ENCODE data around the gene EPOP. TPM values are rescaled to one million over a fixed set of nuclear protein-coding genes. Genes with fewer than 3 reads are reported as not detected.

Gene EPOP
- total and polyA plus RNA-seq, 4 donors, result 0.32 to 1.9 (median 1.1) TPM

DNA sequence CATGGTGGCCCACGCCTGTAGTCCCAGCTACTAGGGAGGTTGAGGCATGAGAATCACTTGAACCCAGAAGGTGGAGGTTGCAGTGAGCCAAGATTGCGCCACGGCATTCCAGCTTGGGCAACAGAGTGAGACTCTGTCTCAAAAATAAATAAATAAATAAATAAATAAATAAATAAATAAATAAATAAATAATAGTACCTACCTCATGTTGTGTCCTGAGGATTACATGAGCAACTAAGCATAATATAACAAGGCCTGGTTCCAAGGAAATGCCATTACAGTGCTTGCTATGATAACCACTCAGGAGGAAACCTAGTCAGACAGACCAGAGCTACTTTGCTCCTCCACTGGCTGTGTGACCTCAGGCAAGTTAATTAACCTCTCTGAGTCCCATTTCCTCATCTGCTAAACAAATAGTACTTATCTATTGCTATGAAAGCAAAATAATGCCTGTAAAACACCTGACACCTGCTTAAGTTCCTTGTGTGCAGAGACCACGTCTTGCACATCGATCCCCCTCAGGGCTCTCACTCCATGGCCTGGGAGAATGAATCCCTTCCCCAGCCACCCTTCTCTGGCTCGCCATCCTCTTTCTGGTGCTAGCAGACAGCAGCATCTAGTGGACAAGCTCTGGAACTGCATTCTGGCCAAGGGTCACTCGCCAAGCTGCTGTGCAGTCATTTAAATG is 7.5 kb downstream of the EPOP start:
- Histone ChIP-seq H3K36me3 (ENCODE audit: control insufficient read depth in 4 of 4, insufficient read depth in 3 of 4, low read depth in 1 of 4, low read length in 3 of 4) (no peaks in the 10 kb centered on the region), H3K27ac (ENCODE audit: low read depth in 1 of 2, low read length in 2 of 2) (no peak overlapping the region), H3K27me3 (ENCODE audit: control insufficient read depth in 4 of 4, insufficient read depth in 4 of 4, low read length in 3 of 4) (peaks cover 0 to 5% (median 0%) of the 10 kb centered on the region in 4 donors), H3K9me3 (ENCODE audit: control insufficient read depth in 4 of 4, low read length in 3 of 4) (no peaks in the 10 kb centered on the region), H3K9ac (ENCODE audit: low read depth in 1 of 2, low read length in 2 of 2) (no peak overlapping the region), H3K4me1 (ENCODE audit: control insufficient read depth in 4 of 4, insufficient read depth in 4 of 4, low read length in 3 of 4) (no peaks in the 10 kb centered on the region), H3K4me3 (ENCODE audit: low read depth in 1 of 3, low read length in 3 of 3) (no peak overlapping the region)
- 33% methylated on average over 7 of the region's 7 CpGs for WGBS
- peak; percentile 57 for DNase-seq (ENCODE audit: low spot score)
- TF ChIP-seq, protein P1, sequence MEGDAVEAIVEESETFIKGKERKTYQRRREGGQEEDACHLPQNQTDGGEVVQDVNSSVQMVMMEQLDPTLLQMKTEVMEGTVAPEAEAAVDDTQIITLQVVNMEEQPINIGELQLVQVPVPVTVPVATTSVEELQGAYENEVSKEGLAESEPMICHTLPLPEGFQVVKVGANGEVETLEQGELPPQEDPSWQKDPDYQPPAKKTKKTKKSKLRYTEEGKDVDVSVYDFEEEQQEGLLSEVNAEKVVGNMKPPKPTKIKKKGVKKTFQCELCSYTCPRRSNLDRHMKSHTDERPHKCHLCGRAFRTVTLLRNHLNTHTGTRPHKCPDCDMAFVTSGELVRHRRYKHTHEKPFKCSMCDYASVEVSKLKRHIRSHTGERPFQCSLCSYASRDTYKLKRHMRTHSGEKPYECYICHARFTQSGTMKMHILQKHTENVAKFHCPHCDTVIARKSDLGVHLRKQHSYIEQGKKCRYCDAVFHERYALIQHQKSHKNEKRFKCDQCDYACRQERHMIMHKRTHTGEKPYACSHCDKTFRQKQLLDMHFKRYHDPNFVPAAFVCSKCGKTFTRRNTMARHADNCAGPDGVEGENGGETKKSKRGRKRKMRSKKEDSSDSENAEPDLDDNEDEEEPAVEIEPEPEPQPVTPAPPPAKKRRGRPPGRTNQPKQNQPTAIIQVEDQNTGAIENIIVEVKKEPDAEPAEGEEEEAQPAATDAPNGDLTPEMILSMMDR (IDR thresholded peaks at IDR 0.05; ENCODE audit: low read depth, low read length, missing input control), result peak; percentile 100
- TF ChIP-seq NR2F2 (IDR thresholded peaks at IDR 0.05), result peak; percentile 11
- TF ChIP-seq TAF1 (conservative IDR thresholded peaks at IDR 0.05), result no peak
- TF ChIP-seq HNF4G (IDR thresholded peaks at IDR 0.05), result peak; percentile 35
- TF ChIP-seq FOXA1 (IDR thresholded peaks at IDR 0.05), result peak; percentile 60
- TF ChIP-seq, protein P2, sequence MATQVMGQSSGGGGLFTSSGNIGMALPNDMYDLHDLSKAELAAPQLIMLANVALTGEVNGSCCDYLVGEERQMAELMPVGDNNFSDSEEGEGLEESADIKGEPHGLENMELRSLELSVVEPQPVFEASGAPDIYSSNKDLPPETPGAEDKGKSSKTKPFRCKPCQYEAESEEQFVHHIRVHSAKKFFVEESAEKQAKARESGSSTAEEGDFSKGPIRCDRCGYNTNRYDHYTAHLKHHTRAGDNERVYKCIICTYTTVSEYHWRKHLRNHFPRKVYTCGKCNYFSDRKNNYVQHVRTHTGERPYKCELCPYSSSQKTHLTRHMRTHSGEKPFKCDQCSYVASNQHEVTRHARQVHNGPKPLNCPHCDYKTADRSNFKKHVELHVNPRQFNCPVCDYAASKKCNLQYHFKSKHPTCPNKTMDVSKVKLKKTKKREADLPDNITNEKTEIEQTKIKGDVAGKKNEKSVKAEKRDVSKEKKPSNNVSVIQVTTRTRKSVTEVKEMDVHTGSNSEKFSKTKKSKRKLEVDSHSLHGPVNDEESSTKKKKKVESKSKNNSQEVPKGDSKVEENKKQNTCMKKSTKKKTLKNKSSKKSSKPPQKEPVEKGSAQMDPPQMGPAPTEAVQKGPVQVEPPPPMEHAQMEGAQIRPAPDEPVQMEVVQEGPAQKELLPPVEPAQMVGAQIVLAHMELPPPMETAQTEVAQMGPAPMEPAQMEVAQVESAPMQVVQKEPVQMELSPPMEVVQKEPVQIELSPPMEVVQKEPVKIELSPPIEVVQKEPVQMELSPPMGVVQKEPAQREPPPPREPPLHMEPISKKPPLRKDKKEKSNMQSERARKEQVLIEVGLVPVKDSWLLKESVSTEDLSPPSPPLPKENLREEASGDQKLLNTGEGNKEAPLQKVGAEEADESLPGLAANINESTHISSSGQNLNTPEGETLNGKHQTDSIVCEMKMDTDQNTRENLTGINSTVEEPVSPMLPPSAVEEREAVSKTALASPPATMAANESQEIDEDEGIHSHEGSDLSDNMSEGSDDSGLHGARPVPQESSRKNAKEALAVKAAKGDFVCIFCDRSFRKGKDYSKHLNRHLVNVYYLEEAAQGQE (IDR thresholded peaks at IDR 0.05), result no peak
- TF ChIP-seq, protein P3, sequence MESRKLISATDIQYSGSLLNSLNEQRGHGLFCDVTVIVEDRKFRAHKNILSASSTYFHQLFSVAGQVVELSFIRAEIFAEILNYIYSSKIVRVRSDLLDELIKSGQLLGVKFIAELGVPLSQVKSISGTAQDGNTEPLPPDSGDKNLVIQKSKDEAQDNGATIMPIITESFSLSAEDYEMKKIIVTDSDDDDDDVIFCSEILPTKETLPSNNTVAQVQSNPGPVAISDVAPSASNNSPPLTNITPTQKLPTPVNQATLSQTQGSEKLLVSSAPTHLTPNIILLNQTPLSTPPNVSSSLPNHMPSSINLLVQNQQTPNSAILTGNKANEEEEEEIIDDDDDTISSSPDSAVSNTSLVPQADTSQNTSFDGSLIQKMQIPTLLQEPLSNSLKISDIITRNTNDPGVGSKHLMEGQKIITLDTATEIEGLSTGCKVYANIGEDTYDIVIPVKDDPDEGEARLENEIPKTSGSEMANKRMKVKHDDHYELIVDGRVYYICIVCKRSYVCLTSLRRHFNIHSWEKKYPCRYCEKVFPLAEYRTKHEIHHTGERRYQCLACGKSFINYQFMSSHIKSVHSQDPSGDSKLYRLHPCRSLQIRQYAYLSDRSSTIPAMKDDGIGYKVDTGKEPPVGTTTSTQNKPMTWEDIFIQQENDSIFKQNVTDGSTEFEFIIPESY (IDR thresholded peaks at IDR 0.05), result no peak
- no peak for TF ChIP-seq GABPA (IDR thresholded peaks at IDR 0.05 in 1 of 2, conservative IDR thresholded peaks at IDR 0.05 in 1 of 2)
- TF ChIP-seq, protein P4, sequence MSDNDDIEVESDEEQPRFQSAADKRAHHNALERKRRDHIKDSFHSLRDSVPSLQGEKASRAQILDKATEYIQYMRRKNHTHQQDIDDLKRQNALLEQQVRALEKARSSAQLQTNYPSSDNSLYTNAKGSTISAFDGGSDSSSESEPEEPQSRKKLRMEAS (IDR thresholded peaks at IDR 0.05), result no peak
- no peak for TF ChIP-seq YY1 (IDR thresholded peaks at IDR 0.05)
- peak; percentile 100 for TF ChIP-seq RAD21 (IDR thresholded peaks at IDR 0.05)
- peak; percentile 45 to 58 for TF ChIP-seq HNF4A (conservative IDR thresholded peaks at IDR 0.05)
- TF ChIP-seq RXRA (IDR thresholded peaks at IDR 0.05), result peak in 1 of 2 donors; percentile 13

DNA sequence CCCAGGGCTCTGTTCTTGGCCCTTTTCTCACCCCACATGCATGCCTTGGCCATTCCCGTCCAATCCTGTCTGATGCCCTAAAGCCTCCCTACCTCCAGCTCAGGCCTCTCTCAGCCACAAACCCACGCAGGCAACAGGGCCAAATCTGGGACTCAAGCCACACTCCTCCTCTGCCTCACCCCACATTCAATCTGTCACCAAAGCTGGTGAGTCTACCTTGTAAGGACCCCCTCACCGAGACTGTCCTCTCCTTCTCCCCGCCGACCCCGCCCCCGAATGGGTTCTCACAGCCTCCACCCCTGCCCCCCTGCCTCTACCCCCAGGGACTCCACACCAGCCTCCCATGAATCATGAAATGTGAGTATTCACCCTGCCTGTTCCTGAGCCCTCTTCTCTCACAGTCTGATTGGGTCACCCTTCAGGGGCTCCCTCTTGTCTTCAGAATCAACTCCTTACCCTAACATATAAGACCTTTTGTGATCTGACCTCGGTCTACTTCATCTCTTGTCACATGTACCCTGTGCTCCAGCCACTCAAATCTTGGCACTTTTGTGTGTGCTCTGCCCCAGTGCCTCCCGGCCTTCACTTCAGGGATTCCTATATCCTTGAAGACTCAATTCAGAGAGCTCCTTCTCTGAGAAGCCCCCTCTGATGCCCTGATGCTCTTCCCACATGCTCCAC is 10.7 kb downstream of the EPOP start:
- H3K9ac ChIP-seq (ENCODE audit: low read depth in 1 of 2, low read length in 2 of 2), result no peak overlapping the region
- H3K36me3 ChIP-seq (ENCODE audit: control insufficient read depth in 4 of 4, insufficient read depth in 3 of 4, low read depth in 1 of 4, low read length in 3 of 4), result no peaks in the 10 kb centered on the region
- DNase-seq (ENCODE audit: low spot score), result no peak
- no peak overlapping the region for H3K4me3 ChIP-seq (ENCODE audit: low read depth in 1 of 3, low read length in 3 of 3)
- no peaks in the 10 kb centered on the region for H3K4me1 ChIP-seq (ENCODE audit: control insufficient read depth in 4 of 4, insufficient read depth in 4 of 4, low read length in 3 of 4)
- H3K27ac ChIP-seq (ENCODE audit: low read depth in 1 of 2, low read length in 2 of 2), result no peak overlapping the region
- 90% methylated on average over 9 of the region's 9 CpGs for WGBS
- peaks cover 0 to 1% (median 0%) of the 10 kb centered on the region in 4 donors for H3K27me3 ChIP-seq (ENCODE audit: control insufficient read depth in 4 of 4, insufficient read depth in 4 of 4, low read length in 3 of 4)
- no peaks in the 10 kb centered on the region for H3K9me3 ChIP-seq (ENCODE audit: control insufficient read depth in 4 of 4, low read length in 3 of 4)
- no peak for TF ChIP-seq YY1 (IDR thresholded peaks at IDR 0.05)
- TF ChIP-seq HNF4G (IDR thresholded peaks at IDR 0.05), result no peak
- no peak for TF ChIP-seq NR2F2 (IDR thresholded peaks at IDR 0.05)
- TF ChIP-seq JUND (IDR thresholded peaks at IDR 0.05), result no peak
- TF ChIP-seq, protein P3 (IDR thresholded peaks at IDR 0.05), result no peak
- no peak for TF ChIP-seq TAF1 (conservative IDR thresholded peaks at IDR 0.05)
- TF ChIP-seq FOXA2 (IDR thresholded peaks at IDR 0.05), result no peak
- TF ChIP-seq RXRA (IDR thresholded peaks at IDR 0.05), result no peak
- TF ChIP-seq GABPA (IDR thresholded peaks at IDR 0.05 in 1 of 2, conservative IDR thresholded peaks at IDR 0.05 in 1 of 2), result no peak
- TF ChIP-seq FOXA1 (IDR thresholded peaks at IDR 0.05), result no peak
- TF ChIP-seq, protein P2 (IDR thresholded peaks at IDR 0.05), result no peak
- TF ChIP-seq, protein P4 (IDR thresholded peaks at IDR 0.05), result no peak
